Neural cell (in vitro differentiated cells): ENCODE measurements around the gene USP20. TPM values are rescaled to one million over a fixed set of nuclear protein-coding genes. Genes with fewer than 3 reads are reported as not detected.

Experiments
- H2AFZ ChIP-seq: fragments of 200-600, 300-800 bp; sonication (generic), shearing (Covaris generic); 2 replicates; pipeline ENCODE4 v1.6.0; 2014; ENCODE audit warnings: low read depth, mild to moderate bottlenecking, antibody characterized with exemption, low read length, moderate library complexity
- H3F3A ChIP-seq: fragments of 200-600 bp; shearing (Covaris generic); 2 replicates; pipeline ENCODE4 v1.6.1; 2016; ENCODE audit warnings: mild to moderate bottlenecking, moderate library complexity, mixed read lengths, antibody characterized with exemption, low read length; ENCODE audit not compliant: insufficient read depth, poor library complexity, severe bottlenecking
- H3K27ac ChIP-seq: fragments of 200-600, 300-800 bp; sonication (generic), shearing (Covaris generic); 2 replicates; pipeline ENCODE4 v1.5.1; 2014; ENCODE audit warnings: mild to moderate bottlenecking, low read length, moderate library complexity
- H3K27me3 ChIP-seq: fragments of 300-800, 200-600 bp; sonication (generic), shearing (Covaris generic); 2 replicates; pipeline ENCODE4 v1.6.0; 2014; ENCODE audit warnings: mild to moderate bottlenecking, low read depth, low read length, moderate library complexity; ENCODE audit not compliant: insufficient read depth
- H3K36me3 ChIP-seq: fragments of 300-800, 200-600 bp; sonication (generic), shearing (Covaris generic); 2 replicates; pipeline ENCODE4 v1.5.1; 2014; ENCODE audit warnings: mild to moderate bottlenecking, antibody characterized with exemption, low read length, moderate library complexity; ENCODE audit not compliant: insufficient read depth
- H3K4me2 ChIP-seq: fragments of 300-800, 200-600 bp; sonication (generic), shearing (Covaris generic); 2 replicates; pipeline ENCODE4 v1.6.0; 2014; ENCODE audit warnings: mild to moderate bottlenecking, low read length
- H3K4me3 ChIP-seq: fragments of 300-800, 200-600 bp; sonication (generic), shearing (Covaris generic); 2 replicates; pipeline ENCODE4 v1.5.1; 2014; ENCODE audit warnings: mild to moderate bottlenecking, low read length, moderate library complexity
- H3K79me2 ChIP-seq: fragments of 200-600 bp; shearing (Covaris generic); replicated peaks from 2 replicates; pipeline ENCODE4 v1.6.0; 2014; ENCODE audit warnings: mild to moderate bottlenecking, low read length, moderate library complexity; ENCODE audit not compliant: insufficient read depth
- H3K9ac ChIP-seq: fragments of 300-800, 200-600 bp; sonication (generic), shearing (Covaris generic); 2 replicates; pipeline ENCODE4 v1.6.1; 2016; ENCODE audit warnings: mild to moderate bottlenecking, low read length, mixed read lengths
- H3K9me2 ChIP-seq: fragments of 200-600 bp; shearing (Covaris generic); 2 replicates; pipeline ENCODE4 v1.6.1; 2016; ENCODE audit warnings: mild to moderate bottlenecking, low read length, mixed read lengths; ENCODE audit not compliant: insufficient read depth
- H3K9me3 ChIP-seq: fragments of 200-600, 300-800 bp; sonication (generic), shearing (Covaris generic); 2 replicates; pipeline ENCODE4 v1.6.1; 2016; ENCODE audit warnings: mild to moderate bottlenecking, mixed run types, low read length, moderate library complexity, mixed read lengths
- H4K20me1 ChIP-seq: fragments of 200-600 bp; shearing (Covaris generic); 2 replicates; pipeline ENCODE4 v1.6.1; 2016; ENCODE audit warnings: mild to moderate bottlenecking, mixed run types; ENCODE audit not compliant: insufficient read depth
- CTCF ChIP-seq: fragments of 450-650 bp; IDR thresholded peaks from 2 replicates; pipeline ENCODE4 v1.5.1; 2014; ENCODE audit warnings: antibody characterized with exemption, mild to moderate bottlenecking, moderate library complexity; ENCODE audit not compliant: poor library complexity, severe bottlenecking
- EP300 ChIP-seq: fragments of 450-650 bp; conservative IDR thresholded peaks from 2 replicates; pipeline ENCODE4 v1.6.1; 2014; ENCODE audit warnings: antibody characterized with exemption, mild to moderate bottlenecking, moderate library complexity; ENCODE audit not compliant: poor library complexity, severe bottlenecking
- EZH2 ChIP-seq: fragments of 200-600, 300-800 bp; shearing (Covaris generic), sonication (generic); IDR thresholded peaks from 2 replicates; pipeline ENCODE4 v1.6.1; 2014; ENCODE audit warnings: antibody characterized with exemption, low read length, borderline replicate concordance, mild to moderate bottlenecking; ENCODE audit not compliant: insufficient read depth, poor library complexity, severe bottlenecking
- MXI1 ChIP-seq: fragments of 450-650 bp; conservative IDR thresholded peaks from 2 replicates; pipeline ENCODE4 v1.6.1; 2014; ENCODE audit warnings: antibody characterized with exemption, mild to moderate bottlenecking; ENCODE audit not compliant: poor library complexity, severe bottlenecking
- POLR2AphosphoS5 ChIP-seq: IDR thresholded peaks from 2 replicates; pipeline ENCODE4 v1.6.1; 2012
- RAD21 ChIP-seq: fragments of 450-650 bp; conservative IDR thresholded peaks from 2 replicates; pipeline ENCODE4 v1.6.1; 2014; ENCODE audit warnings: antibody characterized with exemption, mild to moderate bottlenecking, moderate library complexity
- REST ChIP-seq: IDR thresholded peaks from 2 replicates; pipeline ENCODE4 v1.6.1; 2012; ENCODE audit warnings: borderline replicate concordance
- SMC3 ChIP-seq: fragments of 450-650 bp; conservative IDR thresholded peaks from 2 replicates; pipeline ENCODE4 v1.6.1; 2014; ENCODE audit warnings: antibody characterized with exemption, mild to moderate bottlenecking, moderate library complexity; ENCODE audit not compliant: poor library complexity
- TAF1 ChIP-seq: IDR thresholded peaks from 2 replicates; pipeline ENCODE4 v1.6.1; 2012; ENCODE audit warnings: low read depth
- polyA plus RNA-seq: library from polyadenylated mRNA; depleted of rRNA; stranded (reverse); fragments of >200 nt; gene quantifications from 2 replicates; pipeline ENCODE4 v1.2.3, GENCODE V29; 2014

The USP20 gene
- polyA plus RNA-seq, 1 donor from 2014 or later: 39.8 TPM

- Histone ChIP-seq H3K9ac (no peak overlapping the region), H3K9me3 (no peaks in the 10 kb centered on the region), H3K27ac (no peak overlapping the region), H2AFZ (no peak overlapping the region), H4K20me1 (no peaks in the 10 kb centered on the region), H3K36me3 (peaks cover 4% of the 10 kb centered on the region), H3K9me2 (no peaks in the 10 kb centered on the region), H3K79me2 (peaks cover 3% of the 10 kb centered on the region), H3K27me3 (no peaks in the 10 kb centered on the region), H3F3A (no peaks in the 10 kb centered on the region), H3K4me3 (no peak overlapping the region), H3K4me2 (no peak overlapping the region)
- TF ChIP-seq EP300 (no peak), CTCF (no peak), POLR2AphosphoS5 (no peak), EZH2 (no peak), SMC3 (no peak), TAF1 (no peak), RAD21 (no peak), REST (no peak), MXI1 (no peak)
Measured at GRCh38 chr9:129812385-129812784, 22.9 kb upstream of the USP20 start.

- H2AFZ ChIP-seq: no peak overlapping the region
- no peak overlapping the region for H3K4me3 ChIP-seq
- no peak overlapping the region for H3K9ac ChIP-seq
- peak overlapping the region; percentile 40 for H3K27ac ChIP-seq
- H3K79me2 ChIP-seq: peaks cover 3% of the 10 kb centered on the region
- H4K20me1 ChIP-seq: no peaks in the 10 kb centered on the region
- H3K36me3 ChIP-seq: peaks cover 4% of the 10 kb centered on the region
- H3K27me3 ChIP-seq: no peaks in the 10 kb centered on the region
- H3K9me2 ChIP-seq: no peaks in the 10 kb centered on the region
- H3K4me2 ChIP-seq: no peak overlapping the region
- TF ChIP-seq CTCF (no peak), EP300 (peak; percentile 22), POLR2AphosphoS5 (no peak), SMC3 (no peak), EZH2 (no peak), REST (peak; percentile 81), TAF1 (no peak), MXI1 (no peak)
- no peaks in the 10 kb centered on the region for H3K9me3 ChIP-seq
- no peaks in the 10 kb centered on the region for H3F3A ChIP-seq
Measured at GRCh38 chr9:129813661-129814060, 21.6 kb upstream of the USP20 start.
